ENCODE measurements around the gene NR2E1.

The NR2E1 gene

DNA sequence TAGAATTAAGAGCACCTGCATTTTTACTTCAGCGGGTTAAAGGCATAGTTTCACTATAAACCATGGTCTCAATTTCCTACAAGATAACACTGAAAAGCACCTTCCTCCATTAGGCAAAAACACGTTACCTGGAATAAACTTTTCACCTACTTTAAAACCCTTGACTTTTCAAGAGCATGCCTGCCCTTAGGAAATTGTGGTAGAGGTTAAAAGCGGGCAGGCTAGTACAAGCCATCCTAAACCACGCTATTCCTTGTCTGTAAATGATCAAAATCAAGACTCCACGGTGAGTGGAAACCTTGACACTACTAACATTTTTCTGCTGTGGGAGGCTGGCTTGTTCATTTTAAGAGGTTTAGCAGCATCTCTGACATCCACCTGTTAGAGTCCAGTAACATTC lies 43.9 kb downstream of the NR2E1 start:
- DNase-seq (ENCODE audit: low read depth) = no peak

DNA sequence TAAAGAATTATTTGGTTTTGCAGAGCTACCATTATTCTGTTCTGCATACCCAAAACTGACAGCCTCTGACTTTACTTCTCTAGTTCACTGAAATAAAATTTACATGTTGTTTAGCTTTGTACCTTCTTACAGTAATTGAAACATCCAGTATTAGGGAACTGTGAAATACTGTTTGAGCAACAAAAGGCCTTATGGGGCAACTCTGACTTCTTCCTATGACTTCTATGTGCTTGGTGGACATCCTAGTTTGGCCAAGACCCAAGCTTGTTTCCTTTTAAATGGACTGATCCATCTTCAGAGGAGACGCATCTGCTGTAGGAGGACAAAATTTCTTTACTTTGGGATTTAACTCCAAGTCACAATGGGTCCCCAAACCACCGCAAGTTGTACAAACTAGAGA lies 44.7 kb downstream of the NR2E1 start:
- DNase-seq (ENCODE audit: low read depth) = no peak

DNA sequence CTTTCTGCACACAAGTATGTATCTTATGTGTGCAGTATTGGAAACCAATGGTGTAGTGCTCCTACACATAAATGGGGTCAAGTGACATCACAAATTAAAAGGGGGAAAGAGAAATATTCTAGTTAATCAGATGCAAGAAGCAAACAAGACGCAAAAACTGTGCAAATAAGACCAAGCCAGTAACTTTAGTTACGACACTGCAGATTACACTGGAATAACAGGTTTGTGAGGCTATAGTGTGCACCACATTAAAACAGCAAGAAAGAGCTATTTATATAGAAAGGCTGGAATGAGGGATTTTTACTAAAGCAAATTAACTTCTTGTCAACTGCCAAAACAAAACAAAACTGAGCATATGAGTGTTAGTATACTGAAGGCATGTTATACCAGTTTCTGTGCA lies 45.8 kb downstream of the NR2E1 start:
- DNase-seq (ENCODE audit: low read depth) = no peak

DNA sequence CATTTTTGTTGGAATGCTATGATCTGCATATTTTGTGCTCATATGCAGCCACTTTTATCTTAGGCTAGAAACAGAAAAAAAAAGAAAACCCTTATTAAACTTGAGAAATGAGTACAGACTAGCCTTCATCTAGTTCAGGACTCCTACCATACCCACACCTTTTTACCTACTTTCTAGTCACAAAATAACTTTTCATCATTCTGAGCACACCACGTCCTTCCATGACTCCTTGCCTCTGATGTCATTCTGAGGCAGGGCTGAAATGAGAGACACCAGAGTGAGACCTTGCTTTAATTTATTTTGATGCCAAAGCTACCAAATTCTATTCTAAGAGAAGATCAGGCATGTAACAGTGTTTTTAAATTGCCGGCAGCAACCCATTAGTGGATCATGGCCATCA lies 56.2 kb downstream of the NR2E1 start:
- no peak for DNase-seq (ENCODE audit: low read depth)

DNA sequence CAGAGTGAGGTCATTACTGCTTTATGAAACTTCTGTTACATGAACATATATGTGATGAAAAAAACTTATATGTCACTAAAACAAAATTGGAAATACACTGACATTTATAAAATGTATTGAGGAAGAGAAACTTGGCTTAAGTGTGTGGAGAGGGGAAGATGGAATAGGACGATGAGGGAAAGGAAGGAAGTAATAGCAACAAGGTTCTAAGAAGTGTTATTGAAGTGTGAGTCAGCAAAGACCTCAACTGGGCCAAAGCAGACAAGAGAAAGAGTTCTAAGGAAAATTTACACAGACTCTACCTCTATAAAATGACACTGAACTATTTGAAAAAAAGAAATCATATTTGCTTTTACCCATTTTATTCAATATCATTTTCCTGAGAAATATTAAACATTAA lies 56.7 kb downstream of the NR2E1 start:
- DNase-seq (ENCODE audit: low read depth) = no peak

DNA sequence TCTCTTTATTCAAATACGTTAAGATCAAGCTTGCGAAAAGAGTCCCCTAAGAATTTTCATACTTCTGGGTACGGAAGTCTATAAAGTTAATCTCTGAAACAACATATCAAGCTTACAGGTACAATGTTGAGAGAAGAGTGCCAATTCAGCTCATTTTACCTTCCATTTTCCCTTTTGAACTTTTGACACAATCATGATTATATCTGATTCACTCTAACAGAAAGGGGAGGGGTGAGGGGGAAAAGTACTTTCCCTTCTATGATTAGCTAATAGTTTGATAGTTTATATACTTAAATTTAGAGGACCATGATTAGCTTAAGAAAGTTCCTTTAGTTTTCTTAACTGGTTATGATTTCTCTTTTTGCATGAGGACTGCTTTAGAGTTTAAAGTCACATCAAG lies 61.5 kb downstream of the NR2E1 start:
- no peak for DNase-seq (ENCODE audit: low read depth)

DNA sequence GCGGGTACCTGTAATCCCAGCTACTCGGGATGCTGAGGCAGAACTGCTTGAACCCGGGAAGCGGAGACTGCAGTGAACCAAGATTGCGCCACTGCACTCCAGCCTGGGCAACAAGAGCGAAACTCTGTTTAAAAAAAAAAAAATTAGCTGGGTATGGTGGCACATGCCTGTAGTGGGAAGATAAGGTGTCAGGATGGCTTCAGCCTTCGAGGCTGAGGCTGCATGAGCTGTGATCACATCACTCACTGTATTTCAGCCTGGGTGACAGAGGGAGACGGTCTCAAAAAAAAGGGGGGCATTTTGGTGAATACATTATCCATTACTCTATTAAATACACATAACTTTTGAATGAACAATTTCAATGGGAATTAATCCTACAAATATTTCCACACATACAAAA lies 62.6 kb downstream of the NR2E1 start:
- DNase-seq (ENCODE audit: low read depth) = no peak

DNA sequence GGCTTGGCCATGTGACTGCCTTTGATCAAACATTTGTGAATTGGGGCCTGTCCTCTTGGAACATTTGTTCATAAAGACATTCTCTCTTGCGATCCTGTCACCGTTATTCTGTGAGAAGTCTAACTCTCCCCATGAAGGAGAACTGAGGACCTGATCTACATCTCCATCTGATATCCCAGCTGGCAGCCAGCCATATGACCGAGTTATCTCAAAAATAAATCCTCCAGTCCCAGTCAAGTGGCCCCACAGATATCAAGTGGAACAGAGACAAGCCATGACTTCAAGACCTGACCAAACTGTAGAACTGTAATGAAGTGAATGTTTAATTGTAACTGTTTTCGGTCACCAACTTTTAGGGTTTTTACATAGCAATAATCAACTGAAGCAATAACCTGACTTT lies 69.3 kb downstream of the NR2E1 start:
- DNase-seq (ENCODE audit: low read depth) = no peak

DNA sequence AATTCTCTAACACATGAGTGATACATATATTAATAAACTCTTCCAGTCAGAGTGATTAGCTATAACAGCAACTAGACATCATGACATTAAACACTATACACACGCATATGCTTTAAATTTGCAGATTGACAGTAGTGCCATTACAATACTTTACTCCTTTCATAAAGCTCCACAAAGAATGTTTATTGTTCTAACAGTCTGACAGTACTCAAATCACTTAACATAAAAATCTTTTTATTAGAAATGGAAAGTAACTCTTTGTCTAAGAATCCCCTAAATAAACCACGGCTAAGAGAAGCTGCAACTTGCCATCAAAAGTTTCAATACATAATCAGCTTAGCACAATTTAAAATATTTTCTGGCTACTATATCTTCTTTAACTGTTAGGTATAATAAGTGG lies 71.0 kb downstream of the NR2E1 start:
- no peak for DNase-seq (ENCODE audit: low read depth)

DNA sequence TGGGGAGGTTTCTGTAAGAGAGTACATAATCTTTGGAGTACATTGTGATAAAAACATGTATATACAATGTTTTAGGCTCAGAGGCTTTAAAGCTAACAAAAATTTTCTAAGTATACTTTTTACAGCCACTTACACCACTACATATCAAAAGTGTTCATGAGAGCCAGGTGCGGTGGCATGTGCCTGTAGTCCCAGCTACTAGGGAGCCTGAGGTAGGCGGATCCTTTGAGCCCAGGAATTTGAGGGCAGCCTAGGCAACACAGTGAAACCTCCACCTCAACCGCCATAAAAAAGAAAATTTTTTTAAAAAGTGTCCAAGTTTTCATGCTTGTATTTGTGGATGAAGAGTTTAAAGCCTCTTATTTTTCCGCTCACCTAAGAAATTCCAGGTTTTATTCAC lies 72.5 kb downstream of the NR2E1 start:
- no peak for DNase-seq (ENCODE audit: low read depth)

All from stimulated activated CD8-positive, alpha-beta memory T cell treated with anti-CD3 and anti-CD28 coated beads, Interleukin-15, amount 100 ng/mL, for 24 hours (primary cell).